ENCODE measurements around the gene TRIM38.

TRIM38 gene

DNA sequence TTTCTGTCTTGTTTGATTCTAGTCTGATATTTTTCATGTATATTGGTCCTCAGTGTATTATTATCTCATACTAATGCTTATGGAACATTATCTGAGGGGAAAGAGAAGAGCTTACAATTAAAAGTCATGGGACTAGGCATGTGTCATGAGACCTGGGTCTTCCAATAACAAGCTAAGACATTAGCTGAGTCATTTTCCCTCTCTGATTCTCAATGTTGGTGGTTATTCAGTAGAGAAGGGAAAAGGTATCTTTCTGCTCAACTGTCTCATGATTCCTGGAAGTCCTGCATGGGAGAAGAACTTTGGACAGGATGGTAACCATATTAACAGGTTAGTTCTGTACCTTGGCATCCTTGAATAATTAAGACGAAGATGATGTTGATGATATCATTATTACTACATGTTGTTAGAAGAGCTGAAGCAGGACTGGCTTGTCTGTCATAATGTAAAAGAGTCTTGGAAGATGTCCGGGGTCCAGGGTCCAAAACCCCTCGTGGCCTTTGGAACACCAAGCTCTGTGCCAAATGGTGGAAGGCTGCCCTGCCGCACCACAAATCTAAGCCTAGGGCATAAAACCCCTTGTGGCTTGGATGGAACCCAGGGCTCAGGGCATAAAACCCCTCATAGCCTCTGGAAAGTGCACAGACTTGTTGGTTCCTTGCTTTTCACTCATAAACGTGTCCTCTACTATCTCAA lies 19.1 kb downstream of the TRIM38 start:
- TF ChIP-seq, protein P1, sequence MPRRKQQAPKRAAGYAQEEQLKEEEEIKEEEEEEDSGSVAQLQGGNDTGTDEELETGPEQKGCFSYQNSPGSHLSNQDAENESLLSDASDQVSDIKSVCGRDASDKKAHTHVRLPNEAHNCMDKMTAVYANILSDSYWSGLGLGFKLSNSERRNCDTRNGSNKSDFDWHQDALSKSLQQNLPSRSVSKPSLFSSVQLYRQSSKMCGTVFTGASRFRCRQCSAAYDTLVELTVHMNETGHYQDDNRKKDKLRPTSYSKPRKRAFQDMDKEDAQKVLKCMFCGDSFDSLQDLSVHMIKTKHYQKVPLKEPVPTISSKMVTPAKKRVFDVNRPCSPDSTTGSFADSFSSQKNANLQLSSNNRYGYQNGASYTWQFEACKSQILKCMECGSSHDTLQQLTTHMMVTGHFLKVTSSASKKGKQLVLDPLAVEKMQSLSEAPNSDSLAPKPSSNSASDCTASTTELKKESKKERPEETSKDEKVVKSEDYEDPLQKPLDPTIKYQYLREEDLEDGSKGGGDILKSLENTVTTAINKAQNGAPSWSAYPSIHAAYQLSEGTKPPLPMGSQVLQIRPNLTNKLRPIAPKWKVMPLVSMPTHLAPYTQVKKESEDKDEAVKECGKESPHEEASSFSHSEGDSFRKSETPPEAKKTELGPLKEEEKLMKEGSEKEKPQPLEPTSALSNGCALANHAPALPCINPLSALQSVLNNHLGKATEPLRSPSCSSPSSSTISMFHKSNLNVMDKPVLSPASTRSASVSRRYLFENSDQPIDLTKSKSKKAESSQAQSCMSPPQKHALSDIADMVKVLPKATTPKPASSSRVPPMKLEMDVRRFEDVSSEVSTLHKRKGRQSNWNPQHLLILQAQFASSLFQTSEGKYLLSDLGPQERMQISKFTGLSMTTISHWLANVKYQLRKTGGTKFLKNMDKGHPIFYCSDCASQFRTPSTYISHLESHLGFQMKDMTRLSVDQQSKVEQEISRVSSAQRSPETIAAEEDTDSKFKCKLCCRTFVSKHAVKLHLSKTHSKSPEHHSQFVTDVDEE (CRISPR knock-in tag; IDR thresholded peaks at IDR 0.05) = no peak
- no peak for TF ChIP-seq TCF4 (CRISPR knock-in tag; IDR thresholded peaks at IDR 0.05; ENCODE audit: borderline replicate concordance)
- TF ChIP-seq, protein P2, sequence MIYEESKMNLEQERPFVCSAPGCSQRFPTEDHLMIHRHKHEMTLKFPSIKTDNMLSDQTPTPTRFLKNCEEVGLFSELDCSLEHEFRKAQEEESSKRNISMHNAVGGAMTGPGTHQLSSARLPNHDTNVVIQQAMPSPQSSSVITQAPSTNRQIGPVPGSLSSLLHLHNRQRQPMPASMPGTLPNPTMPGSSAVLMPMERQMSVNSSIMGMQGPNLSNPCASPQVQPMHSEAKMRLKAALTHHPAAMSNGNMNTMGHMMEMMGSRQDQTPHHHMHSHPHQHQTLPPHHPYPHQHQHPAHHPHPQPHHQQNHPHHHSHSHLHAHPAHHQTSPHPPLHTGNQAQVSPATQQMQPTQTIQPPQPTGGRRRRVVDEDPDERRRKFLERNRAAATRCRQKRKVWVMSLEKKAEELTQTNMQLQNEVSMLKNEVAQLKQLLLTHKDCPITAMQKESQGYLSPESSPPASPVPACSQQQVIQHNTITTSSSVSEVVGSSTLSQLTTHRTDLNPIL (CRISPR knock-in tag; IDR thresholded peaks at IDR 0.05; ENCODE audit: low read depth) = no peak
- TF ChIP-seq ZC3H10 (CRISPR knock-in tag; IDR thresholded peaks at IDR 0.05) = no peak
- TF ChIP-seq OSR1 (CRISPR knock-in tag; IDR thresholded peaks at IDR 0.05) = no peak
- no peak for ATAC-seq

DNA sequence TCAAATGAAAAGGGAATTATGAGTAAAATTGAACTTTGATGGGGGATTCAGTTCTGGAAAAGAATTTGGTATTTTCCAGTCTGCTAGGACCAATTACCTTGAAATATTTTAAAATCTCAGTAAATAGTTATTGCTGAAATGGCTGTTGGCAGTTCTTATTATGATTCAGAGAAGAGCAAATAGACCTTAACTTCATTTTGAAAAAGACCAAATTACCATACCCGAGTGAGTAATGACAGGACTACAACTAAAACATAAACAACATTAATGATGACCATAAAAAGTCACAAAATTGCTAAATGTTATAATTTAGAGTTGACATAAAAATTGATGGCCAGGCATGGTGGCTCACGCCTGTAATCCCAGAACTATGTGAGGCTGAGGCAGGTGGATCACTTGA lies 21.7 kb downstream of the TRIM38 start:
- ATAC-seq = no peak
- TF ChIP-seq OSR1 (CRISPR knock-in tag; IDR thresholded peaks at IDR 0.05) = no peak
- no peak for TF ChIP-seq ZNF8 (CRISPR knock-in tag; IDR thresholded peaks at IDR 0.05)
- TF ChIP-seq CSRNP3 (CRISPR knock-in tag; IDR thresholded peaks at IDR 0.05) = no peak
- no peak for TF ChIP-seq RARB (CRISPR knock-in tag; IDR thresholded peaks at IDR 0.05)
- TF ChIP-seq BACH2 (CRISPR knock-in tag; IDR thresholded peaks at IDR 0.05; ENCODE audit: borderline replicate concordance) = no peak
- no peak for TF ChIP-seq ARNTL (CRISPR knock-in tag; IDR thresholded peaks at IDR 0.05; ENCODE audit: borderline replicate concordance, low read depth)
- no peak for TF ChIP-seq ISL1 (CRISPR knock-in tag; IDR thresholded peaks at IDR 0.05)
- no peak for TF ChIP-seq PPARA (CRISPR knock-in tag; IDR thresholded peaks at IDR 0.05; ENCODE audit: borderline replicate concordance)

- no peak for ATAC-seq
- TF ChIP-seq, protein P1 (CRISPR knock-in tag; IDR thresholded peaks at IDR 0.05) = no peak
- no peak for TF ChIP-seq GLIS3 (CRISPR knock-in tag; IDR thresholded peaks at IDR 0.05)
- TF ChIP-seq PPARA (CRISPR knock-in tag; IDR thresholded peaks at IDR 0.05; ENCODE audit: borderline replicate concordance) = no peak
- no peak for TF ChIP-seq TOX (CRISPR knock-in tag; IDR thresholded peaks at IDR 0.05; ENCODE audit: borderline replicate concordance)
- TF ChIP-seq BACH2 (CRISPR knock-in tag; IDR thresholded peaks at IDR 0.05; ENCODE audit: borderline replicate concordance) = no peak
- TF ChIP-seq CSRNP3 (CRISPR knock-in tag; IDR thresholded peaks at IDR 0.05) = no peak
- no peak for TF ChIP-seq SNAI2 (CRISPR knock-in tag; IDR thresholded peaks at IDR 0.05)
- TF ChIP-seq ARNTL (CRISPR knock-in tag; IDR thresholded peaks at IDR 0.05; ENCODE audit: borderline replicate concordance, low read depth) = no peak
- TF ChIP-seq ZNF8 (CRISPR knock-in tag; IDR thresholded peaks at IDR 0.05) = no peak
- TF ChIP-seq ESRRG (CRISPR knock-in tag; IDR thresholded peaks at IDR 0.05) = no peak
- TF ChIP-seq ZFP3 (CRISPR knock-in tag; IDR thresholded peaks at IDR 0.05) = no peak
- TF ChIP-seq TCF4 (CRISPR knock-in tag; IDR thresholded peaks at IDR 0.05; ENCODE audit: borderline replicate concordance) = no peak
- no peak for TF ChIP-seq RARB (CRISPR knock-in tag; IDR thresholded peaks at IDR 0.05)
- TF ChIP-seq, protein P2 (CRISPR knock-in tag; IDR thresholded peaks at IDR 0.05; ENCODE audit: low read depth) = no peak
- no peak for TF ChIP-seq ZNF565 (CRISPR knock-in tag; conservative IDR thresholded peaks at IDR 0.05; ENCODE audit: low read depth)
- no peak for TF ChIP-seq ISL1 (CRISPR knock-in tag; IDR thresholded peaks at IDR 0.05)
- TF ChIP-seq CSDC2 (CRISPR knock-in tag; IDR thresholded peaks at IDR 0.05) = no peak
- no peak for TF ChIP-seq POU6F1 (CRISPR knock-in tag; IDR thresholded peaks at IDR 0.05; ENCODE audit: borderline replicate concordance, low read depth)
- no peak for TF ChIP-seq OSR1 (CRISPR knock-in tag; IDR thresholded peaks at IDR 0.05)
- TF ChIP-seq PATZ1 (CRISPR knock-in tag; IDR thresholded peaks at IDR 0.05; ENCODE audit: borderline replicate concordance) = no peak
Measured at GRCh38 chr6:25987845-25988244, 25.2 kb downstream of the TRIM38 start.

All from SK-N-SH treated with all-trans-retinoic acid at 6 μM for 48 hours (cell line).